ENCODE measurements around the gene RAD51B. TPM values are rescaled to one million over a fixed set of nuclear protein-coding genes. Genes with fewer than 3 reads are reported as not detected.
"Not testable (repeated sequence)": the region's sequence is repeated elsewhere in the genome, so short reads cannot be mapped to it uniquely, and the experiment has no call there.

Gene RAD51B
- total RNA-seq, 1 experiment from 2014 or later, result 13.3 TPM

DNA sequence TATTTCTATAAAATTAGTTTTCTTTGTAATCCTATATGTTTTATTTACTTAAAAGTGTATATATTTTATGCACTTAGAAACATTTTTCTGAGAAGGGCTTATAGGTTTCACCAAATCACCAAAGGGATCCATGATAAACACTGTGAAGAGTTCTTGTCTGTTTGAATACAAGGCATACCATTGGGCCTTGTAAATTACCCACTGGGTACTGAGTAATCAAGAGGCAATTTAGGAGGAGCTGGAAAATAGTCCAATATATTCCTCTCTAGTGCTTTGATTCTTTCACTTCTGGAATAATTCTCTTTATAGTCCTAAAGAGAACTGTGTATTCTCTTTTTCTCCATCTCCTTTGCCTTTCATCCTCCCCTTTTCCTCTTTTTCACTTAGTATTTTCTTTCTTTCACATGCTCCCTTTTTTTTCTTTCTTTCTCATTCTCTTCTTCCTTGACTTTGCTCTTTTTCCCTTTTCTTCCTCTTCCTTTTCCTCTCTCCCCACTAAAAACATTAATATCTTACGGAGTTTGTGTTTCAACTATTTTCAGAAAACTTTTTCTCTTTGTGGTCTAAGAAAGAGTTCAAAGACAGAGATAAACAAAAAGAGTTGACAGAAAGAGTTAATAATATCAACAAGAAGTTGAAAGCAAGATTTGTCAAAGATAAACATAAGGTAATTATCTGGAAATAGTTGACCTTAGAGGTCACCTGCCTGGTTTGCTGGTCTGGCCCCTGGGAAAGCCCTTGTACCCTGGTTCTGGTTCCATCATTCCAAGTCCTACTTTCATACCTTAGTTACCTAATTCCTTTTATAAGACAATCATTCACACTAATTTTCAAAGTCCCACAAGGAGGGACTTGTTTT, 435.3 kb downstream of the RAD51B start:
- Histone ChIP-seq H3K27me3 (no peaks in the 10 kb centered on the region), H3K9me3 (replicated peaks) (no peaks in the 10 kb centered on the region), H3K36me3 (no peaks in the 10 kb centered on the region), H3K4me3 (no peak overlapping the region), H3K27ac (no peak overlapping the region), H3K4me1 (peaks cover 25% of the 10 kb centered on the region)
- no peak for DNase-seq

DNA sequence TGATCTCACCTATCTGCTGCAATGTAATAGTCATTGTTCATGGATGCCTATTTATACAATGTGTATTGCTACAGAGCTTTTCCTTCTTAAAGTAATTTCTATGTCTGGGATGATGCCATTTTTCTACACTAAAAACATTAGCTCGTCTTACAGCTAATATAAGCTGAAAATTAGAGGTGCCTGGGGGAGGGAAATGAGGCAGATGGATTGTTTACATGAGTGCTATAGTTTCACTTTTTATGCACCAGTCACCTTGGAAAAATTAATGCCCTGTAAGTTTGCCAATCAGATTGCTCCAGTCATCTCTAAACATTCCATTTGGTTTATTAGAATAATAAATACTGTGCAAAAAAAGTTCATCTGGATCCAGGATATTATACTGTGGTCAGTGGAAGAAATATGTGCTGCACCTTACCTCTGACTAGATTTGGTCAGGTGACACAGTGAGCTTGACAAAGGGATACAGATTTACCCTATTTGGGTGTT, 436.2 kb downstream of the RAD51B start:
- DNase-seq, result no peak
- no peaks in the 10 kb centered on the region for H3K27me3 ChIP-seq
- no peak overlapping the region for H3K27ac ChIP-seq
- no peaks in the 10 kb centered on the region for H3K9me3 ChIP-seq (replicated peaks)
- no peak overlapping the region for H3K4me3 ChIP-seq
- H3K4me1 ChIP-seq, result peaks cover 16% of the 10 kb centered on the region
- no peaks in the 10 kb centered on the region for H3K36me3 ChIP-seq

DNA sequence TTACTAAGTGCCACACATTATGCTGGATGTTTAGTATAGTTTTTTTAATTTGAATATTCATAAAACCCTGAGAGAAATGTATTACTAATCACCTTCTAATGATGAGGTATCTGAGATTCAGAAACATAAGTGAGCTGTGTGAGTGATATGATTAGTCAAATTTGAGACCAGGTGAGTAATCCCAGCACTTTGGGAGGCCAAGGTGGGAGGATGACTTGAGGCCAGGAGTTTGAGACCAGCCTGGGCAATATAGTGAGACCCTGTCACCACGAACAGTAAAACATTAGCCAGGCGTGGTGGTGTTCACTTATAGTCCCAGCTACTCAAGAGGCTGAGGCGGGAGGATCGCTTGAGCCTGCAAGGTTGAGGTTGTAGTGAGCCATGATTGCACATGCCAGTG, 438.4 kb downstream of the RAD51B start:
- DNase-seq, result no peak
- Histone ChIP-seq H3K4me1 (peaks cover 5% of the 10 kb centered on the region; the same call in 1 of the 2 replicates), H3K9me3 (replicated peaks) (no peaks in the 10 kb centered on the region), H3K27ac (no peak overlapping the region), H3K27me3 (no peaks in the 10 kb centered on the region), H3K36me3 (no peaks in the 10 kb centered on the region), H3K4me3 (no peak overlapping the region)

DNA sequence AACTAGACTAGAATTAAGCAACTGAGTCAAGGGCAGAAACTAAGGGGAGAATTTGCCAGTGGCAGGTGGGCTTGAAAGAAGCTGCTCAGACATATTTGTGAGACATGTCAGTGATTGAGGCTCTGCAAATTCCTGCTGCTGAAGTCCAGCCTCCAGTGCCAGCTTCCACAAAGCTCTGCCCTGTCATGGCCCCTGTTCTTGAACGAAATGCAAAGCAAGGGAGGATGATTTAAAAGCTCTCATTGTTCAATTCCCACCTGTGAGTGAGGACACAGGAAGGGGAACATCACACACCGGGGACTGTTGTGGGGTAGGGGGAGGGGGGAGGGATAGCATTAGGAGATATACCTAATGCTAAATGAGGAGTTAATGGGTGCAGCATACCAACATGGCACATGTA, 439.4 kb downstream of the RAD51B start:
- not testable (repeated sequence) for H3K36me3 ChIP-seq; H3K27me3 ChIP-seq; DNase-seq; H3K4me3 ChIP-seq; H3K4me1 ChIP-seq; H3K9me3 ChIP-seq (replicated peaks); H3K27ac ChIP-seq

DNA sequence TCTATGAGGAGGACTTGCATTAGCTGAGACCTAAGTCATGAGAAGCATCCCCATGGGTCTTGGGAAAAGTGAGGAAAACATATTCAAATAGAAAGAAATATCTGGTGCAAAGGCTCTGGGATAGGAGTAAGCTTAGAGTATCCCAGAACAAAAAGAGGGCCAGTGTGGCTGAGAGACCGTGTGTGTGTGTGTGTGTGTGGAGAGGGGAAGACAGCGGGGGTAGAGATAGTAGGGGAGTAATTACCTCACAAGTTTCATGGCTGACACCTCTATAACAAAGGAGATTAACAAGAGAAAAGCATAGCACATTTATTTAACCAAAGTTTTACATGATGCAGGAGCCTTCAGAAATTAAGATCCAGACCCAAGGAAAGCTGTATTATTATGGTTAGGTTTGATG, 440.5 kb downstream of the RAD51B start:
- Histone ChIP-seq H3K4me3 (no peak overlapping the region), H3K9me3 (replicated peaks) (no peaks in the 10 kb centered on the region), H3K27me3 (no peaks in the 10 kb centered on the region), H3K27ac (no peak overlapping the region), H3K4me1 (peaks cover 5% of the 10 kb centered on the region; the same call in 1 of the 2 replicates), H3K36me3 (no peaks in the 10 kb centered on the region)
- DNase-seq, result no peak

DNA sequence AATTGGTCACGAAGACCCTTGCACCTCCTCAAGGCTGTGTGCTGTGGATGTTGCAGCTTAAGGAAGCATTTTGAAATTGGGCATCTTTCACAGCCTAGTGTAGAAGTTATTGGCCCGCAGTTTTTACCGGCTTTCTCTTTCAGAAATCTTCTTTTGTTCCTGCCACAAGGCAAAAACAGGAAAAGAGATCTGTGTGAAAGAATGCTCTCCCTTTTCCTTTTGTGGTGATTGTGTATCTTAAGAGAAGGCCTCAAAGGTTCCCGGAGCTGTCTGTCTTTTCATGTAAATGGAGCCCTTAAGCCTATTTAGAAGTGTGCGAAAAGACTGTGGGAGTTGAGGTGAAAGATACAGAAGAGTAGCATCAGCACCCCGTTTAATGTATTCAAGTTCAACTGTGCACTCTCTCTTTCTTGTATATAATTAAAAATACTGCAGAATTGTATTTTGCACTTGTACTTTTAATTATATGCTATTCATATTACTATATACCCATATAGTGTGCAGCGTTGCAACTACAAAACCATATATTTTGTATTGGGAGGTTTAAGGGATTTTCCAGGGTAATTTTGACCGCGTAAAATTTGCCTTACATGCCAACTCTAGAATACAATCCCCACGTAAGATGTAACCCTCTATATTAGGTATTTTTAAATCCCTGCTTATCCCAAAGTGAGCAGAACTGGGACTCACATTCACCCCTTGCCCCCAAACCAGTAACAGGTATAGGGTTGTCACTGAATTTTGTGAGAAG, 441.7 kb downstream of the RAD51B start:
- Histone ChIP-seq H3K27ac (no peak overlapping the region), H3K9me3 (replicated peaks) (no peaks in the 10 kb centered on the region), H3K4me3 (no peak overlapping the region), H3K4me1 (no peaks in the 10 kb centered on the region), H3K27me3 (no peaks in the 10 kb centered on the region), H3K36me3 (no peaks in the 10 kb centered on the region)
- DNase-seq, result no peak

DNA sequence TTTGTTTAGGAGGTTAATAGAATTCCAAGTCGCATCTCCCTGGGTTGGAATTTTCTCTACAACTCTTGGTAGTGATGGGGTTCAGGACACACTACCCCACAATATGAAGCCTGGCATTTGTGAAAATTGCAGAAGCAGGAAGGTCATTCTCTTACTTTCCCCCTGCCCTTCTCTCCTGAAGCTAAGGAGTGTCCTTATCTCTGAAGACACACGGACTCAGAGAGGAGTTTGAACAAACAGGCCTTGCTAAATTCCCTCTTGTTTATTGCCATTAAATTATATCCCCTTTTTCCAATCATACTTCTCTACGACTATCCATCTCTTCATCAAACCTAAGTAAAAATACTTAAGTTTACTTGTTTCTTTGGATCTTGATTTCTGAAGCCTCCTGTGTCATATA, 443.0 kb downstream of the RAD51B start:
- Histone ChIP-seq H3K27ac (no peak overlapping the region), H3K36me3 (no peaks in the 10 kb centered on the region), H3K4me3 (no peak overlapping the region), H3K4me1 (no peaks in the 10 kb centered on the region; the same call in 1 of the 2 replicates), H3K9me3 (replicated peaks) (no peaks in the 10 kb centered on the region), H3K27me3 (no peaks in the 10 kb centered on the region)
- no peak for DNase-seq

DNA sequence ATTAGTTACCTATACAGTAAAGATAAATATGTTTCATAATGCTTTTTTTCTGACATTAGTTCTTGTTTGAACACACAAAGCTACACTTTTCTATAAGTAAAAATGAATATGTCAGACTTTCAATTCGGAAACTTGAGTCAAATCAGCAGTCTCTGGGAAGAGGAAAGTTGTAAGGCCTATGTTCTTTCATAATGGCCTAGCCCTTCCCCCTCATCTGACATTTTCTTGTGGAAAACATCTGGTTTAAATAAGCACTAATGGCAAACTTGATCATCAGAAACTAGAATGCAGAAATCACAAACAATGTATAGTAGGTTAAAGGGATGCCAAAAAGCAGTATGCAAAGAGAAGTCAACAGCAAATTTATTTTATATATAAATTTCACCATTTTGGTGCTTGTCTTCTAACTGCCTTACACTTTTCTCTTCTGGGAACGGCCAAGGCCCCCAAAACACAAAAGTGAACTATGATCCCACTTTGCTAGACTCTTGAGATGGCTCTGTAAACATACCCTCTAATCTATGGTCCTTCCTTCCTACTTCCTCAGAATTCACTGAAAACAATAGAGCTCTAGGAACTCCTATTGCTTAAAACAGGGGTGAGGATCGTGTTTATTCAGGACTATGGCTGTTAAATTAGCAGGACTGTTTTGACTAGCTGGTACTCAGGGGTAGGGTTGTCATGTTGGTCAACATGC, 444.1 kb downstream of the RAD51B start:
- H3K4me3 ChIP-seq, result no peak overlapping the region
- no peaks in the 10 kb centered on the region for H3K27me3 ChIP-seq
- no peaks in the 10 kb centered on the region for H3K9me3 ChIP-seq (replicated peaks)
- no peaks in the 10 kb centered on the region for H3K36me3 ChIP-seq
- no peak for DNase-seq
- H3K4me1 ChIP-seq, result peaks cover 2% of the 10 kb centered on the region; the same call in 1 of the 2 replicates
- no peak overlapping the region for H3K27ac ChIP-seq

DNA sequence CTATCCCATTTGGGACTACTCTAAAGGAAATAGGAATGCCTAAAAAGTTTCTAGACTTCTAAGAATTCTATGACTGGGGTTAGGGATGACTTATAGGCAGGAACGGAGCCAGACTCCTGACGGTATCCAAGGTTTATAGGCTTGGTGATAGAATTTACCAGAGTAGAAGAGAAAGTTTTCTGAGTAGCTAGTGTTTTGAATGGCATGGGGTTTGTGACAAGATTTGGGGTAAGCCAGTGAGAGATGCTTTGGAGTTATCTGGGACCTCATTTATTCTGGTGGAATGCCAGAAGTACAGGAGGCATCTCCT, 444.6 kb downstream of the RAD51B start:
- H3K4me3 ChIP-seq, result no peak overlapping the region
- no peaks in the 10 kb centered on the region for H3K27me3 ChIP-seq
- H3K36me3 ChIP-seq, result no peaks in the 10 kb centered on the region
- no peaks in the 10 kb centered on the region for H3K9me3 ChIP-seq (replicated peaks)
- no peak overlapping the region for H3K27ac ChIP-seq
- DNase-seq, result no peak
- H3K4me1 ChIP-seq, result peaks cover 2% of the 10 kb centered on the region; the same call in 1 of the 2 replicates

DNA sequence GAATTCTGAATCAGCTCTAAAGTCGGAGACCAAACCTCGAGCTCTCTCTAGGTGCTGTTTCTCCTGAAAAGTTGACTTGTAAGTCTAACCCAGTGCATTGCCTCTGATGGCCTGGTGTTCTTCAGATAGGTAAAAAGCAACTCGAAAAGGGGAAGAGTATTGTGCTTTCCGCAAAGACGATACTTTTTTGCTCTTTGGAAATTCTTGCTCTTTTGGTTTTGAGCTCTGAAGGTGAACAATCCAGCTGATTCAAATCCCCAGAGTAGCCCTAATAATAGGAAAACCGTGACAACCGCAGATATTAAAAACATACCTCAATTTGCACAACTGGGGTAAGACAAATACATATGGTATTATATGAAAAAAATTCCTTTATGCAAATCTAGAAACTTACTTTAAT, 447.4 kb downstream of the RAD51B start:
- no peaks in the 10 kb centered on the region for H3K36me3 ChIP-seq
- H3K27ac ChIP-seq, result no peak overlapping the region
- H3K27me3 ChIP-seq, result no peaks in the 10 kb centered on the region
- H3K9me3 ChIP-seq (replicated peaks), result no peaks in the 10 kb centered on the region
- peaks cover 2% of the 10 kb centered on the region; the same call in 1 of the 2 replicates for H3K4me1 ChIP-seq
- no peak overlapping the region for H3K4me3 ChIP-seq
- no peak for DNase-seq

DNA sequence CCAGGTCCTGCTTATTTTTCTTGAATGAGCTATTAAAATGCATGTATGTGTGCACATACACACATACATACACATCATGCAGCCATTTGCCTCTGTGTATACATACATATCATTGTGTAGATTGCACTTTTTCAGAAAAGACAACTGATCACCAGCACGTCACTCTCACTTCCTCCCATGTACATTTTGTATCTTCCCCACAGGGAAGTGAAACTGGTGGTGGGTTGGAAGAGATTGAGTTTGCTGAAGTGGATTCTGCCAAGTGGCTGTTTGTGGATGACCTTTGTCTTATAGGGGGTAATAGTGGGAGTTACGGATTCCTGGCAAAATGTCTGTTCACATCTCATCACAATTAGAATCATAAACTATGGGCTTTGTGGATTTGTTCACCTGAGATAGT, 448.6 kb downstream of the RAD51B start:
- DNase-seq, result no peak
- no peak overlapping the region for H3K27ac ChIP-seq
- no peak overlapping the region for H3K4me3 ChIP-seq
- no peaks in the 10 kb centered on the region for H3K9me3 ChIP-seq (replicated peaks)
- peaks cover 2% of the 10 kb centered on the region; the same call in 1 of the 2 replicates for H3K4me1 ChIP-seq
- H3K27me3 ChIP-seq, result no peaks in the 10 kb centered on the region
- no peaks in the 10 kb centered on the region for H3K36me3 ChIP-seq

DNA sequence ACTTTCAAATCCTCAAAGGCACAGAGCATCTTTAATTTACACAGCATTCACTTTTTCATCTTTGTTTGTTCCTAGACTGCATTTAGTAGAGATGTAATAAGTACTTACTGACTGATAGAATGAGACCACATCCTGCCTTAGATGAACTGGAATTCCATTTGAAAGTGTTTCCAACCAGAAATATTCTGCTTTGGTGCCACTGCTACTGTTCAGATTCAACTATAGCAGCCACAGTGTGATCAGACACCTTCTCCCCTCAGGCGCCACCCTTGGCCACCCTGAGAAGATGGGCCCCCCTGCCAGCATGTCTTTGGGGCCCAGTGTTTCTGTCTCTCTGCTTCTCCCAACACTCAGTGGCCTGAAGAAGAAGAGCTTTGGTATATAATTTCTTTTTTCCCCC, 449.1 kb downstream of the RAD51B start:
- Histone ChIP-seq H3K36me3 (no peaks in the 10 kb centered on the region), H3K4me3 (no peak overlapping the region), H3K27me3 (no peaks in the 10 kb centered on the region), H3K9me3 (replicated peaks) (no peaks in the 10 kb centered on the region), H3K27ac (no peak overlapping the region), H3K4me1 (peaks cover 2% of the 10 kb centered on the region; the same call in 1 of the 2 replicates)
- DNase-seq, result no peak

DNA sequence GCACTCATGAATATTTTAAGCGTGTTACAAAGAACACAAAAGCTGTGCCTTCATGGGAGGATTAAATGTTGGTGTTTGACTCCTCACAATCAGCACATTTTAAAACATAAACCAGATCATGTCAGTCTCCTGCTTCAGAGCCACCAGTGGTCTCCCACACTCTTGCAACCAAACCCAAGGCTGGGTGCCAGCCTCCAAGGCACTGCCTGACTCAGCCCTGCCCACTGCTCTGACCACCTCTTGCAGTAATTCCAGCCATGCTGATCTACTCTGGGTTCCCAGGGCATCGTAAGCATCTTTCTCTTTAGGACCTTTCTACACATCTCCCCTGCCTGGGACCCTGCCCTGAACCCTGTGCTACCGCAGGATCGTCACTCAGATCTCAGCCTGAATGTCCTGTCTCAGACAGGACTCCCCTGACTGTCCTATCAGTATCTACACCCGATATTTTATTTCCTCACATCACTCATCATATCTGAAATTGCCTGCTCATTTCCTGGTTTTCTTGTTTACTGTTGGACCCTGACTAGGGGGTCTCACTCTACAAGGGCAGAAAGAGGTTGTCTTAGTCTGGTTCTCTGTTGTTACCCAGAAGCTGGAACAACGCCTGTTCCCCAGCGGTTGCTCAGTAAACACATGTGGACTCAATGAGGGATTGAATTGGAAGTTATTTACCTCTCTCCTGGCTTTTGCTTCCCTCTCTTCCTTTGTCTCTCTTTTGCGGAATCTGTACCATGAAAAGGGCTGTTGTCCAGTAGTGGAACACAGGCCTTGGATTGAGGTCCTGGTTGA, 449.8 kb downstream of the RAD51B start:
- no peak for DNase-seq

DNA sequence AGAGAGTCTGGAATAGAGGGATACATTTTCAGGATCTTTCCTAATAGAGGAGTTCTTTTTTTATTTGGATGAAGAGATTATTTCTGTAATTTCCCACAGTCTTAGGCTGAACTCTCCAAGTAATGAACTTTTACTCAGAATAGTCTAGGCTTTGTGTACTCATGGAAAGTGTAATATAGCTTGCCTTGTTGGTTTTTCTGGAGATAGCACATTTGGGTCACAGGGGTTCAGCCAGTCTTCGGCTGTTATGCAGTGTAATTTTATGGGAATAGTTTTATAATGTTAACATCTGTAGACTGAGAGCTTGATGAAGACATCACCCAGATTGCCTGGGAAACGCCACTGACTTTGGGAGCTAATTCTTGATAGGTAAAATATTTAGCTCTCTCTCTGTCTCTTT, 450.8 kb downstream of the RAD51B start:
- no peaks in the 10 kb centered on the region for H3K27me3 ChIP-seq
- H3K9me3 ChIP-seq (replicated peaks), result no peaks in the 10 kb centered on the region
- no peak for DNase-seq
- peaks cover 2% of the 10 kb centered on the region; the same call in 1 of the 2 replicates for H3K4me1 ChIP-seq
- no peaks in the 10 kb centered on the region for H3K36me3 ChIP-seq
- no peak overlapping the region for H3K4me3 ChIP-seq
- no peak overlapping the region for H3K27ac ChIP-seq

More for the DNA sequence above, 449.8 kb downstream of the RAD51B start:
- Histone ChIP-seq H3K4me3 (no peak overlapping the region), H3K9me3 (replicated peaks) (no peaks in the 10 kb centered on the region), H3K4me1 (peaks cover 2% of the 10 kb centered on the region; the same call in 1 of the 2 replicates), H3K27ac (no peak overlapping the region), H3K36me3 (no peaks in the 10 kb centered on the region), H3K27me3 (no peaks in the 10 kb centered on the region)

Measured in SJCRH30 (cell line).